GM13977 (cell line): Measurements from ENCODE around the gene IGFLR1.

ENCODE experiments used
- DNase-seq: peaks from one replicate; pipeline ENCODE4 v3.0.0; 2012; ENCODE audit warnings: low spot score
- in situ Hi-C: fragments of 300-500 bp; cut with MboI; formaldehyde crosslinking; loops from one replicate; pipeline ENCODE4 v1.12.0; 2022; ENCODE audit warnings: low sequenced_read_pairs, low pct_unique_long_range_greater_than_20kb, mixed read lengths, inconsistent platforms; ENCODE audit not compliant: unreplicated experiment
- TF ChIP-seq, protein P1 (sequence below): IDR thresholded peaks from 2 replicates; pipeline ENCODE4 v1.5.1; 2012; ENCODE audit warnings: mild to moderate bottlenecking, control low read depth; ENCODE audit not compliant: insufficient read depth; ENCODE audit errors: extremely low read depth, missing control alignments

Gene IGFLR1

DNA sequence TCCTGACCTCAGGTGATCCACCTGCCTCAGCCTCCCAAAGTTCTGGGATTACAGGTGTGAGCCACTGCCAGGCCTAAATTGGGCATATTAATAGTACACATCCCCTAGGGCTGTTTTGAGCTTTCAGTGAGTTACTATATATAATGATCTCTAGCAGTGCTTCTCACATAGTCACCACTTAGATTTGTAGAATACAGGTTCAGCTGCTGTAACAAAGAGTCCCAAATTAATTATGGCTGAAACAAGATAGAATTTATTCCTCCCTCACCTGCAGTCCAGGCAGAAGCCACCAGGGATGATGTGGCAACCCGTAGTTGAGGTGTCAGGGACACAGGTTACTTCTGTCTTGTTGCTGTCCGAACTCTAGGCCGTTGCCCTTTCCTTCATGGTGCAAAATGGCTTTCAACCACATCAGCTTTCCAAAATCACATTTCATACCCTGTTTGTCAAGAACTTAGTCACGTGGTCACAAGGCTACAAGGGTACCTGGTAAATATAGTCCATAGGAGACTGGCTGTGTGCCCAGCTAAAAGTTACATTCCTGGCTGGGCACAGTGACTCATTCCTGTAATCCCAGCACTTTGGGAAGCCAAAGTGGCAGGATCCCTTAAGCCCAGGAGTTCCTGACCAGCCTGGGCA is 18.6 kb upstream of the IGFLR1 start:
- TF ChIP-seq, protein P1, sequence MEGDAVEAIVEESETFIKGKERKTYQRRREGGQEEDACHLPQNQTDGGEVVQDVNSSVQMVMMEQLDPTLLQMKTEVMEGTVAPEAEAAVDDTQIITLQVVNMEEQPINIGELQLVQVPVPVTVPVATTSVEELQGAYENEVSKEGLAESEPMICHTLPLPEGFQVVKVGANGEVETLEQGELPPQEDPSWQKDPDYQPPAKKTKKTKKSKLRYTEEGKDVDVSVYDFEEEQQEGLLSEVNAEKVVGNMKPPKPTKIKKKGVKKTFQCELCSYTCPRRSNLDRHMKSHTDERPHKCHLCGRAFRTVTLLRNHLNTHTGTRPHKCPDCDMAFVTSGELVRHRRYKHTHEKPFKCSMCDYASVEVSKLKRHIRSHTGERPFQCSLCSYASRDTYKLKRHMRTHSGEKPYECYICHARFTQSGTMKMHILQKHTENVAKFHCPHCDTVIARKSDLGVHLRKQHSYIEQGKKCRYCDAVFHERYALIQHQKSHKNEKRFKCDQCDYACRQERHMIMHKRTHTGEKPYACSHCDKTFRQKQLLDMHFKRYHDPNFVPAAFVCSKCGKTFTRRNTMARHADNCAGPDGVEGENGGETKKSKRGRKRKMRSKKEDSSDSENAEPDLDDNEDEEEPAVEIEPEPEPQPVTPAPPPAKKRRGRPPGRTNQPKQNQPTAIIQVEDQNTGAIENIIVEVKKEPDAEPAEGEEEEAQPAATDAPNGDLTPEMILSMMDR = no peak
- in situ Hi-C loops = no loop called here
- DNase-seq = no peak

DNA sequence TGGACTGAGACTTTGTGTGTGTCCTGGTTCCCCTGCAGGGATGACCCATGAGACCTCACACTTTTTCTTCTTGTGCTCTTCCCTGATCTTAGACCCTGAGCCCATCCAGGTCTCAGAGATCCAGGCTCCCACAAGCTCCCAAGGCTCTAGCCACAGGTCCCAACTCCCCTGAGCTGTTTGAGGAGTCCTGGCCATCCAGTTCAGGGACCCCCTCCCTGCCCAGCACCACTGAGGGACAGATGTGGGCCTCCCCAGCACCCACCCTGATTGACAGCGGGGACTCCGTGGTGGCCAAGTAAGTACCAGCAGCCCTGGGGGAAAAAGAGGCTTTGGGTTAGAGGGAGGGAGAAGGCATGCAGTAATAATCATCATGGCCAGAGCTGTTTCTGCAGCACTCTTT is 17.4 kb upstream of the IGFLR1 start:
- no peak for DNase-seq
- TF ChIP-seq, protein P1 = no peak
- in situ Hi-C loops = no loop called here

DNA sequence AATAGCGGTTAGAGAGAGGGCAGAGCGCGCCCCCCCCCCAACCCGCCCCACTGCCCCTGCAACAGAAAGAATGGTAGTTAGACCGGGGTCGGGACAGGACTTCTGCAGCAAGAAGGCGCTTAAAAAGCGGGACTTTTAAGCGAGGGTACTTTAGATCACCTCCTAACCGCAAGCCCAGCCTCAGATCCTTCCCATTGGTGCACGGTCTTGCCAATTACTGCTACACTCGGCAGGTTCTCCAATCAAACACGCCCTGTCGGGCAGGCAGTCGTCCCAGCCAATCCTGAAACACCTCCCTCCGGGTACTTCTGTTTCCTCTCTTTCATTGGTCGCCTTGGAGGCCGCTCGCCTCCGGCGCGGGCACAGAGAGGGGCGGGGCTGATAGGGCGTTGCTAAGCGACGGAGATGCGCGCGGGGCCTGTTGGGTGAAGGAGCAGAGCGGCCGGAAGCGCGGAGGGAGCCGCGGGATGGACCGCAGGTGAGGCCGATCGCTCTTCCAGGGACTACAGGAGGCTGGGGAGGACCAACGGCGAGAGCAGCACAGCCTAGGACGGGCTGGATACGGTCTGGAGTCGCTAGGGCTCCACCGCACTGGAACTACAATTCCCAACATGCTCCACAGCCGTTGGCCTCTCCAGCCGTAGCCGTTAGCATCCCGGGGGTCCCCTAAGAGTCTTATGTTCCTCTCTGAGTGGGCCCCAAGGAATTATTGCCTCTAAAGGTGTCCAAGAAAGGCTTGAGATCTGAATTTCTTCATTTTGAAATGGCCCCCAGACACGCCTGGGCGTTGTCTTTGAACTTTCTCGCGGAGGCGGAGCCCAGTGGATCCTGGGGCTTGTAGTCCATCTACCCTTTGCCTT is 15.7 kb upstream of the IGFLR1 start, which contains the start of gene PROSER3:
Gene PROSER3 (plus strand): TSS at position 428 of the 860 bp plus-strand sequence. CDS start 40 bp downstream, at position 468.
- TF ChIP-seq, protein P1 = no peak
- in situ Hi-C loops = no loop called here
- DNase-seq = peak; percentile 98

DNA sequence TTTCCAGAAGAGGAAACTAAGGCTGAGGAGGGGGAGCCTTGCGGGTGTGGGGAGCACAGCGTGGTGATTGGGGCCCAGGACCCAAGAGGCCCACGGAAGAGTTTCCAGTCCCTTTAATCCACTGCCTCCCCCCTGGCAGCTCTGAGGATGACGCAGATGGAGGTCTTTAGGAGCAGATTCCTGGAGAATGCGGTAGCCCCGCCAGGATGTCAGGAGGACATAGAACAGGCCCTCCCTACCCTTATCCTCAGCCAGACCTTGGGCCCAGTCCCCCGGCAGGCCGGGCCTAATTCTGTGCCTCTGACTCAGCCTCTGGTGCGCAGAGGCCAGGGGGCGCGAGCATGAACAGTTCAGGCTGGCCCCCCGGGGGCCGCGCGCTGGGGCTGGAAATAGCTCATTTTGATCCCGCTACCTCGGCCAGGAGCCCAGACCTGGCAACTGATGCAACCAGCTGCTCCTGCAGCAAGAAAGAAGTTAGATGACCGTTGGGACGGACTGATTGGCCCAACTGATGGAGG is 15.0 kb upstream of the IGFLR1 start:
- TF ChIP-seq, protein P1 = no peak
- no peak for DNase-seq
- in situ Hi-C loops = no loop called here

DNA sequence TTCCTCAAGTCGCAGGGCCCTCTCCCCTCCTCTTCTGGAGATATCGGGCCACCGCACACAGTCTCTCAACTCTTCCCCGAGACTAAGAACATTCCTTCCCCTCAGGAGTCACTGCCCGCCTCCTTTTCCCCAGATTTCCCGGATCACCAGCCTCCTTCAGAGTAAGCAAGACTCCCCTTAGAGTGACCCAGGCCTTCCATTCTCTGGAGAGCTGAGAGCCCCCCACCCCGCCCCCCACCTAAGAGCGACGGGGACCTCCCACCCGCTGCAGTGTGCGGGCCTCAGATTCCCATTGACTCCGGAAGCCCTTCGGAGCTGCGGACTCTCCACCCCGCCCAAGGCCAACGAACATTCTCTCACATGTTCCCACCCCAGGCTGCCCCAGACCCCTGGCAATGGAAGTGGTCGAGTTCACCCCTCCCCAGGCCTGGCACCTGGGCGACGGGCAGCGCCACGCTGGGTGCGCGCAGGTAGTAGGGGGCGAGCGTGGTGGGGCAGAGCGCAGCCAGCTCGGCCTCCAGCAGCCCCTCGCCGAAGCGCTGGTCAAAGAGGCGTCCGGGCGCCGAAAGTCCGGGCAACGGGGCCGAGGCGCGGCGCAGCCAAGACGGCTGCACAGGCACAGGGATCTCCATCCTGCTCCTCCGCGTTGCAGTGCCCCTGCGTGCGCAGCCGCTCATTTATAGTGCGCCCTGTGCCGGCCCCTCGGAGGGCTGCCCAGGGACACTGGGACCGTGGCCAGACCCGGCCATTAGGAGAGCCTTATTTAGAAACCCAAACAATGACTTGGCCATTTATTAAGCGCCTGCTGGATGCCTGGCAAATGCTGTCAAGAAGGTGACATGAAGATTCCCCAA is 14.4 kb upstream of the IGFLR1 start, which contains the start of gene HSPB6:
Gene HSPB6 (minus strand): TSS at position 653 of the 854 bp plus-strand sequence. CDS start 21 bp downstream, at position 632.
- TF ChIP-seq, protein P1 = no peak
- in situ Hi-C loops = no loop called here
- DNase-seq = no peak
